ENCODE data around the gene CAMK1G.

Gene CAMK1G

GRCh38 chr1:209583408-209583807 lies at the start of gene CAMK1G:
CAMK1G (plus strand) TSS chr1:209583714; CDS start chr1:209594984, 11,270 bp downstream.
- no peak for DNase-seq

GRCh38 chr1:209534496-209535250 lies 48.8 kb upstream of the CAMK1G start:
- DNase-seq = no peak

GRCh38 chr1:209536843-209537242 lies 46.7 kb upstream of the CAMK1G start:
- DNase-seq = no peak

DNA sequence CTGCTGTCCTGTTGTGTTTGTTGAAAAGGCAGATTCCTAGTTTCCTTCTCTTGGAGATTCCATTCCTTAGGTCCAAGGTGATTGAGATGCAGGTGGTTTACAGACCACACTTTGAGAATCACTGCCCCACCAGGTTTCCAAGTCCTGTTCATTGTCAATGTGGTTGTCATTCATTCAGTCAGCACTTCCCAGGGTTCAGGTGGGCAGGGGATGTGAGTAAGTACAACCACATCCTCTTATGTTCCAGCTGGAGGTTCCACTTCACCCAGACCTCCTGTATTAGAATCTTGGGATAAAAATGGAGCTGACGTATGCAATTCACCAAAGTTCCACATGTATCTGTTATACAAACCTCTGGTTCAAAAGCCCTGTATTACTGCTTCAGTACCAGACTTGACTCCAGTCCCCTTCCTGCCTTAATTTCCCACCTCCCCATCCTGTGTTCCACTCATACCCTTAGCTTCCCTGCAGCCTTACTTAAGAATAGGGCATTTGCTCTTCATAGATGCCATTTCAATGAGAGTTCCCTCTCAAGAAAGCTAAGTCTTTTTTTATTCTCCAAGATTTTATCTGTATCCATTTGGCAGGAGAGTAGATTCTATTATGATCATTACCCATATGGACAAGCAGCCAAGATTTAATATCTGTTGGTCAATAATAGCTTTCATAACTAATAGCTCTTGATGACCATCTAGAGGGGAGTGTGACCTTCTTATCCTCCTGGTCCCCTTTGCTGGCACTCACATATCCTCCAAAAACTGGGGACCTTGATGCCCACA lies 46.0 kb upstream of the CAMK1G start:
- DNase-seq = no peak

DNA sequence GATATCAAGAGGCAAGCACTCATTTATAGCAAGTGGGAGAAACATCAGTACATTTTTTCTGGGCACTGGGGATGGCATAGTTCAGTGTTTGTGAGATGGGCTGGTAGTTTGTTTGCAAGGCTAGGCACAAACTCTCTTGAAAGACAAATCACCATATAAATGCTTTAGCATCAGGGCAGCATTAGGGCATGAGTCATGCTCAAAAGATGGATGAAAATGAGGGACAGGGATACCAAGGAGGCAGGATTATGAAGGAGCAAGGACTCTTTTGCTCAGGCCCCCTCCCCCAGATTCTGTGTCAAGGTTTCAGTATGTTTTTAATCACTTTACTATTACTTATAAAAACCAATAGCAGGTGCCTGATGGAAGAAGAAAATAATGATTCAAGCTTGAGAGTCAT lies 43.9 kb upstream of the CAMK1G start:
- no peak for DNase-seq

DNA sequence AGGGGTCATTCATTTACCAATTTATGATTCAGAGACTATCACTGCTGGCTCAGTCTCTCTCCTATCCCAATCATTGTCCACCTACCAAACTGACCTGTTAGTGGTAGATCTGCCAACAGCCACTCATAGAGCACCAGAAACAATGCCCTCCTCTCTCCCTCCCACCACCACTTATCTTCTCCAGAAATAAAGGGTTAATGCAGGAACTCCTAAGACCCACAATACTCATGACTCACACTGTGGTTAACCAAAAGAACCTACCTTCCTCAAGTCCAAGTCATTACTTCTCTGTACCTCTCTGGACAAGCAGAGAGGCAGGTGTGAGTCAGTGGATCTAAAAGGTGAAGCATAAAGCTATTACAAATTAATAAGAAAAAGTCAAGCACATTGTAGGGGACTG lies 40.9 kb upstream of the CAMK1G start:
- peak; percentile 21 for DNase-seq

- DNase-seq = no peak
Measured at GRCh38 chr1:209544098-209544497, 39.4 kb upstream of the CAMK1G start.

DNA sequence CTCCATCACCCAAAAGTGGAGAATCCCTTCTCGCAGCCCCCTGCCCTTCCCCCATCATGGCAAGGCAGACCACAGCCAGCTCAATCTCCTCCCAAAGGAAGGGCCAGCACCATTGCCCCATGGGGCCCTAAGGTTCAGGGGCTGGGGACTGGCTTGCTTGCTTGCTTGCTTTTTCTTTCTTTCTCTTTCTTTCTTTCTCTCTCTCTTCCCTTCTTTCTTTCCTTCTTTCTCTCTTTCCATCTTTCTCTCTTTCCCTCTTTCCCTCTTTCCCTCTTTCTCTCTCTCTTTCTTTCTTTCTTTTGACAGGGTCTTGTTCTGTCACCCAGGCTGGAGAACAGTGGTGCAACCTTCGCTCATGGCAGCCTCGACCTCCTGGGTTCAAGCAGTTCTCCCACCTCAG lies 38.1 kb upstream of the CAMK1G start:
- no peak for DNase-seq

- DNase-seq = no peak
Measured at GRCh38 chr1:209546390-209547085, 37.0 kb upstream of the CAMK1G start.

DNA sequence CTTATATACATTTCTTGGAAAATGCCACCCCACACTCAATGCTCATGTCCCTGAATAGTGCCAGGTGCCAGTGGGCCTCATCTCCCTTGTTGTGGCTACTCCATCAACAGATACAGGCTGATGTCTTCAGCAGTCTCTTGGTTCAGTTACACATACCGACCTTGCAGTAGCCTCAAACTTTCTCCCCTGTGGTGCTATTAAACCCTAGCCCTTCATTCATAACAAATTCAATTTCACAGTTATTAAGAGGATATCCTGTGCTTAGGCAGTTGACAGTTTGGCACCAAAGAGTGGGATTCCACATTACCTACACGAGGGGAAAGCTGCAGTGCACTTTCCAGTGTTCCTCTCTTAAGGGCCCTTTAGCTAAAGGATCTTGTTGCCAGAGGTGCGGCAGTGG lies 35.9 kb upstream of the CAMK1G start:
- DNase-seq = no peak

- DNase-seq = no peak
Measured at GRCh38 chr1:209549443-209550205, 33.9 kb upstream of the CAMK1G start.

DNA sequence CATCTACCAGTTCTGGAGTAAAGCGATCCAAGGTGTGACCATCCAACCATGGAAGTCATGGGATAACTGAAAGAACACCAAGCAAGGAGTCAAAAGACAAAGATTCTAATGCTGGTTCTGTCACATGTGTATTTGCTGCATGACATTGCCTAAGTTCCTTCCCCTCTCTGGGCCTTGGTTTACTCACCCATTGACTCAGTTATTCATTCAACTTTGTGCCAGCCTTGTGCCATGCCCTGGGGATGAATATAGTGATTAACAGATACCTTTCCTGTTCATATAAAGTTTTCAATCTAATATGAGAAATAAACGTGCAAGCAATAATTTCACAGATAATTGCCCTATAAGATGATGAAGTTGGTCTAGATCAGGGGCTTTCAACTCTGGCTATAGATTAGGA lies 33.0 kb upstream of the CAMK1G start:
- no peak for DNase-seq

- no peak for DNase-seq
Measured at GRCh38 chr1:209552406-209553264, 30.9 kb upstream of the CAMK1G start.

- DNase-seq = no peak
Measured at GRCh38 chr1:209554761-209555611, 28.5 kb upstream of the CAMK1G start.

DNA sequence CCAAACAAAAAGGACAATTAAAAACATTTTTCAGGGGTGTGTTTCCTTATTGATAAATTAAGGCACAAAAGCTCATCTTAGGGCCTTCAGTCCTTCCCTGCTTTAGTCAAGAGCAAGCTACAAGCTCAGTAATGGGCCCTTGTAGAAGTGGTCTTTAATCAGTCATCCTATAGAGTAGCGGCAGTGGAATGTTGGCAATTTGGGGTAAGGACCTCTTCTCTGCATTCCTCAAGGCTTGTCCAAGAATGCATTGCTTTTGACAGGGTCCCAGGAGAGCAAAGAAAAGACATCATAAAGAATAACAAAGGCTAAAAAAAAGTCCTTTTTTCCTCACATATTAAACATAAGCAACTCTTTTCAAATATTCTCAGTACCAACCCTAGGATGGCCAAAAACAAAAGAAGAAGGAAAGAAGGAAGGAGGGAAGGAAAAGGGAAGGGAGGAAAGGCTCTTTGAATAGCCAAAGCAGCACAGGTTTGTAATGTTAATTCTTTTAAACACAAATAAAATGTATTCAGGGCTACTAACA lies 27.3 kb upstream of the CAMK1G start:
- no peak for DNase-seq

DNA sequence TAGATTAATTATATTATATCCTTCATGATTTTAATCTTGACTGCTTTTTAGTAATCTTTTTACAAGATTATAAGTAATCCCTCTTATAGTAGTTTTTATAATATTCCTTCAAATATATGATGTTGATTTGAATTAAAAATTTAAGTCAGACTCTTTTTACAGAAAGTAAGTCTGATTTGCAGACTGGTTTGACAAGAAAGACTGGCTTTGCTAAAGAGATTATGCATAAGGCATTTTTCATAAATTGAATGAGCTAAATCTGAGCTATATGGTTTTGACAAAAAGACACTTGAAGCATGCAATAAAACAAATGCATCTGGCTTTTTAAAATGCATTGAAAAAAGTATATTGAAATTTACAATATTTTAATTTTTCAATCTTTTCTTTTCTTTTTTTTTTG lies 26.3 kb upstream of the CAMK1G start:
- DNase-seq = no peak

- DNase-seq = no peak
Measured at GRCh38 chr1:209560529-209560928, 23.0 kb upstream of the CAMK1G start.

- DNase-seq = no peak
Measured at GRCh38 chr1:209560952-209561351, 22.6 kb upstream of the CAMK1G start.

DNA sequence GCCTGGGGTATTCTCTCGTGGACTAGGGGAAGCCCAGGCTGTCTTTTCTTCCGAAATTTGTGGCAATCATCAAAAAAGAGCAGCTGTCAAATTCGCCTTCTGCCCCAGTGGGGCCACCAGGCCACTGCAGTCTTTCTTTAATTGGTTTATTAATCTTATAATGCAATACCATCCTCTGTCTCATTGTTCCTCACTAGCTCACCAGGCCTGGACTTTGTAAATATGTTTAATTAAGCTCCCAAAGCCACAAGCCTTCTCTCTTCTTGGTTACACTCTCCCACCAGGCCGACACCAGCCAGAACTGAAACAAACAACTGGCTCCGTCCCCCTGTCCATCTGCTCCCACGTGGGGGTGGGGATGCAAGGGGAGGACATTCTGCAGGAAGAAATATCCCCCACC lies 22.0 kb upstream of the CAMK1G start:
- DNase-seq = no peak

GRCh38 chr1:209564849-209565248 lies 18.7 kb upstream of the CAMK1G start:
- no peak for DNase-seq

Data from NCI-H226 (cell line).